ENCODE results near the gene RASA4B.
"Not testable (repeated sequence)": the region's sequence is repeated elsewhere in the genome, so short reads cannot be mapped to it uniquely, and the experiment has no call there.

RASA4B gene

GRCh38 chr7:102472126-102473041 is 45.2 kb downstream of the RASA4B start:
- no peak for DNase-seq

- DNase-seq, result no peak
Measured at GRCh38 chr7:102471791-102472125, 45.8 kb downstream of the RASA4B start.

GRCh38 chr7:102469972-102470825 is 47.4 kb downstream of the RASA4B start:
- DNase-seq, result no peak

- no peak for DNase-seq
Measured at GRCh38 chr7:102469351-102469971, 48.1 kb downstream of the RASA4B start.

- DNase-seq, result no peak
Measured at GRCh38 chr7:102468478-102469350, 48.9 kb downstream of the RASA4B start.

GRCh38 chr7:102467581-102468477 is 49.7 kb downstream of the RASA4B start:
- DNase-seq, result no peak

- no peak for DNase-seq
Measured at GRCh38 chr7:102466097-102466496, 51.5 kb downstream of the RASA4B start.

- peak; percentile 96 for DNase-seq
Measured at GRCh38 chr7:102464577-102465280, 52.8 kb downstream of the RASA4B start, which contains the start of the genes ALKBH4 and LRWD1. Gene ALKBH4 (minus strand): TSS chr7:102464863. CDS start chr7:102464836, 27 bp downstream. Gene LRWD1 (plus strand): TSS chr7:102464984. CDS start chr7:102465081, 97 bp downstream.

GRCh38 chr7:102463841-102464576 is 53.6 kb downstream of the RASA4B start:
- no peak for DNase-seq

GRCh38 chr7:102460467-102460866 is 57.1 kb downstream of the RASA4B start:
- DNase-seq, result no peak

- no peak for DNase-seq
Measured at GRCh38 chr7:102459221-102459844, 58.2 kb downstream of the RASA4B start.

- no peak for DNase-seq
Measured at GRCh38 chr7:102457352-102457924, 60.1 kb downstream of the RASA4B start.

GRCh38 chr7:102456327-102456726 is 61.2 kb downstream of the RASA4B start:
- no peak for DNase-seq

- no peak for DNase-seq
Measured at GRCh38 chr7:102455596-102455995, 62.0 kb downstream of the RASA4B start.

- not testable (repeated sequence) for DNase-seq
Measured at GRCh38 chr7:102454932-102455331, 62.6 kb downstream of the RASA4B start.

- DNase-seq, result no peak
Measured at GRCh38 chr7:102454468-102454867, 63.1 kb downstream of the RASA4B start.

GRCh38 chr7:102453319-102453718 is 64.3 kb downstream of the RASA4B start:
- DNase-seq, result no peak

- no peak for DNase-seq
Measured at GRCh38 chr7:102452451-102452850, 65.1 kb downstream of the RASA4B start.

Data from right forelimb (tissue), 1 donor.